Fibroblast of mammary gland (primary cell): ENCODE data around the gene NUBP1.

ENCODE experiments used
- DNase-seq: peaks from one replicate; pipeline ENCODE4 v3.0.0-alpha.2; 2010; ENCODE audit warnings: low read depth
- H3K4me3 ChIP-seq: 2 replicates; pipeline ENCODE4 v1.5.1; 2011; ENCODE audit warnings: low read depth, mild to moderate bottlenecking, low read length, moderate library complexity; ENCODE audit not compliant: control insufficient read depth
- CTCF ChIP-seq: conservative IDR thresholded peaks from 2 replicates; pipeline ENCODE4 v1.5.1; 2011; ENCODE audit warnings: low read depth, low read length, inconsistent platforms; ENCODE audit not compliant: control insufficient read depth, insufficient read depth

The NUBP1 gene

DNA sequence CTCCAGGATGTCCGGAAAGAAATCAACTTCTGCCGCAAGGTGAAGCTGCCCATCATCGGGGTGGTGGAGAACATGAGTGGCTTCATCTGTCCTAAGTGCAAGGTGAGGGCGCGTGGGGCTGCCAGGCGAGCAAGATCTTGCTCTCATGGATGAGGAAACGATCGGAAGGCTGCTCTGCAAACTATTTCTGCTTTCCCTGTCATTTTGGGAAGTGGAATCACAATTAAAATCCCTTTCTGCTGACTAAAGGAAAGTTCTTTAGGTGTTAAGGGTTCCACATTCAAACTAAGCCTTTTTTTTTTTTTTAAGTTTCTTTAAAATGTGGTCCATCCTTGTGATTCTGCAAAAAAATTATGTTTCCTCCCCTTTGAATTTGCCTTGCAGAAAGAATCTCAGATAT, 17.7 kb downstream of the NUBP1 start:
- DNase-seq, result no peak
- no peak for TF ChIP-seq CTCF
- H3K4me3 ChIP-seq, result no peak overlapping the region

DNA sequence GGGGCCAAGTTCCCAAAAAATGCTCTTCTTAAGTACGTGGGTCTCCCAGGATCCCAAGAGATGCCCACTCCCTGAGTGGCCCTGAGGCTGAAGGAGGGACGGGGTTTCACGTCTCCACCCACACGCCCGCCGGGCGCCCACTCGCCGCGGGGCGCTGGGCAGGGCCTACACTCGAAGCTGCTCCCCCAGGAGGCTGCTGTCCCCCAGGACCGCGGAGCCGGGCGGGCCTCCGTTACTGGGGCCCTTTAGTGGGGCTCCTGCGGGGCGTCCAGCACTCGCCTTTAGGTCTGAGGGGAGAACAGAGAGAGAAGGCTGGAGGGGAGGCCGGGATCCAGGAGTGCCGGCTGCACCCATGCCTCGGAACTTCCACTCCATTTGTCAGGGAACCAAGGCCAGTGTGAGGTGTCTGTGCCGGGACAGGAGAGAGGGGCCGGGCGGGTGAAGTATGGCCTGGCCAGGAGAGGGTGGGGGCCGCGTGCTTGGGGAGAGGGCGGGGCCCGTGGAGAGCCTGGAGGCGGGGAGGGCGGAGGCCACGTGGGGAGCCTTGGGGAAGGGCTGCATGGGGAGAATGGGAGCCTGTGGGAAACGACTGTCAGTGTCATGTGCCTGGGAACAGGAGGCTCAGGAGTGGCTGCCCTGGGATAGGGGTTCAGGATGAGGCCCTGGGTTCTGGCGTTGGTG, 18.8 kb downstream of the NUBP1 start:
- DNase-seq, result no peak
- no peak overlapping the region for H3K4me3 ChIP-seq
- TF ChIP-seq CTCF, result no peak

DNA sequence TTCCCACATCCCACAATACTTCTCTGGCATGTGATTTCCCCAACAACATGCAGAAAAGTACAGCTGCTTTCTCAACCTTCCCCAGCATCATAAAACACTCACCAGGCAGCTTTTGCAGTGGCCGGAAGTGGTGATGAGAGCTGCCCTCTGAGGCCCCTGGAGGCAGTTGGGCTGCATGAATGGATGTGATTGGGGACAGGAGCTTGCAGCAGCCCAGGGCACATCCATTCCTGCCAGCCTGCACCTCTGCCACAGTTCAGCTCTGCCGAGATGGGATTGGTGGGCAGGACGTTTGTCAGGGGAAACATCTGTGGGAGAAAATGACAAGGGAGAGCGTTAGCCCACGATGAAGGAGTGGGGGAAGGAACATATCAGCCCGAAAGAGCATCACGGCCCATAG, 19.8 kb downstream of the NUBP1 start:
- TF ChIP-seq CTCF, result no peak
- H3K4me3 ChIP-seq, result no peak overlapping the region
- DNase-seq, result no peak

DNA sequence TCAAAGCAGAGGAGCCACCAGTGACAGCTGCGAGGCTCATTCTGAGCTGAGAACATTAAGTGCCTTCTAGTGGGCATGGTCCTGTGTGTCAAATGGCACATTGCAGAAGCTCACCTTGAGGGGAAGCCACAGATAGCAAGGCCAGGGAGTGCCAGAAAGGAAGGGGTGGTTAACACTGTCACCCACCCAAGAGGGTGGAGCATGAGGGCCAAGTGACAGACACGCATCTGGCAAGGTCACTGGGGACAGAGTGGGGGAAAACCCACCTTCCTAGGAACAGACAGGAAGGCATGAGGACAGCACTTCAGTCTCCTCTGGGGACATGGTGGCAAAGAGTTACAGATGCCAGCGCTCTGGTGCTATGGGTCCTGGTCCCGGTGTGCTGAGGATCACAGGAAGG, 22.1 kb downstream of the NUBP1 start:
- no peak for TF ChIP-seq CTCF
- DNase-seq, result no peak
- H3K4me3 ChIP-seq, result no peak overlapping the region

GRCh38 chr16:10767127-10767526, 23.5 kb downstream of the NUBP1 start:
- no peak for DNase-seq
- TF ChIP-seq CTCF, result no peak
- no peak overlapping the region for H3K4me3 ChIP-seq

DNA sequence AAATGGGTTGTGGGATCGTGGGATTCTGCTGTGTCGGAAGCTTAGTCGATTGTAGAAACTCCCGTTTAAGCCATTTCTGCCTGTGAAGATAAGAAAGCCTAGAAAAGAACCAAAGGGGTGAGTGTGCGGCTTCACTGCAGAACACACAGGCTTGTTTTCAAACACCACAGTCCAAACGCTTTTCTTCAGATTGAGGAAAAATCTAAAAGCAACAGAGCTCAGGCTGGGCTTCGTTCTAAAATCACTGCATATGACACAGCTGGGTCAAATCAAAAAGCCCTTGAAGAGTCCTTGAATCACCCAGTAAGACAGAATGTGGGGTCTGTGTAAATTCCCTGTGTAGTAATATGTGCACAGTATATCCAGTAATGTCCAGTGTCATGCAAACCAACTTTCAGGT, 25.7 kb downstream of the NUBP1 start:
- no peak for TF ChIP-seq CTCF
- no peak overlapping the region for H3K4me3 ChIP-seq
- no peak for DNase-seq

- DNase-seq, result peak; percentile 10
- H3K4me3 ChIP-seq, result no peak overlapping the region
- no peak for TF ChIP-seq CTCF
Observed at GRCh38 chr16:10770907-10771306, 27.3 kb downstream of the NUBP1 start.
